T-helper 2 cell treated with Interferon-gamma antibody and Interleukin-4, amounts not matched to agents 5 μg/mL and 100 μg/mL, for 36 hours (primary cell): ENCODE measurements around the gene ACAT1.

Experiments used
- DNase-seq: peaks from one replicate; pipeline ENCODE4 v3.0.0; 2021; ENCODE audit warnings: low spot score
- H3K27ac Mint-ChIP-seq: one replicate; pipeline ENCODE4 v1.8.0; 2021; ENCODE audit warnings: mild to moderate bottlenecking, mixed read lengths
- H3K27me3 Mint-ChIP-seq: one replicate; pipeline ENCODE4 v1.8.0; 2021; ENCODE audit warnings: low read depth, mixed read lengths
- H3K36me3 Mint-ChIP-seq: one replicate; pipeline ENCODE4 v1.8.0; 2021; ENCODE audit warnings: low read depth, mixed read lengths
- H3K4me1 Mint-ChIP-seq: one replicate; pipeline ENCODE4 v1.8.0; 2021; ENCODE audit warnings: low read depth, mixed read lengths
- H3K4me3 Mint-ChIP-seq: one replicate; pipeline ENCODE4 v1.8.0; 2022; ENCODE audit warnings: mild to moderate bottlenecking, moderate library complexity, mixed read lengths
- H3K9me3 Mint-ChIP-seq: one replicate; pipeline ENCODE4 v1.8.0; 2021; ENCODE audit warnings: mixed read lengths

The ACAT1 gene

DNA sequence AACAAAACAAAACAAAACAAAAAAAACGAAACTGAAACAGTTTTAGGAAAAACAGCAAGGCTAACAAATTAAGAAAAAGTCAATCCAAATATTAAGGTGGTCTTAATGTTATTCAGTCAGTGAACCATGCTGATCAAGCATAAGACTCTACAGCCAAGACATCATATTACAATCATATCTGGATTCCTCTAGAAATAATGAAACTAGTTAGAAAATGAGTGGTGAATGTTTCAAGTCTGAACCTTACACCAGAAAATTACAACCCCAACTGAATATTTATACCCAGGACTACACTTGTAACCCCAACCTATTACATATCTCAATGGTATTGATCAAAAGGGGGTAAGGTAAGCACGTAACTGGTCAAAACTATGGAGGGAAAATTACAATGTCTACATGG lies 48.8 kb downstream of the ACAT1 start:
- H3K27ac Mint-ChIP-seq = peak overlapping the region; percentile 18
- peaks cover 68% of the 10 kb centered on the region for H3K36me3 Mint-ChIP-seq
- H3K4me1 Mint-ChIP-seq = peaks cover 12% of the 10 kb centered on the region
- H3K27me3 Mint-ChIP-seq = no peaks in the 10 kb centered on the region
- no peaks in the 10 kb centered on the region for H3K9me3 Mint-ChIP-seq
- H3K4me3 Mint-ChIP-seq = peak overlapping the region; percentile 41
- no peak for DNase-seq

DNA sequence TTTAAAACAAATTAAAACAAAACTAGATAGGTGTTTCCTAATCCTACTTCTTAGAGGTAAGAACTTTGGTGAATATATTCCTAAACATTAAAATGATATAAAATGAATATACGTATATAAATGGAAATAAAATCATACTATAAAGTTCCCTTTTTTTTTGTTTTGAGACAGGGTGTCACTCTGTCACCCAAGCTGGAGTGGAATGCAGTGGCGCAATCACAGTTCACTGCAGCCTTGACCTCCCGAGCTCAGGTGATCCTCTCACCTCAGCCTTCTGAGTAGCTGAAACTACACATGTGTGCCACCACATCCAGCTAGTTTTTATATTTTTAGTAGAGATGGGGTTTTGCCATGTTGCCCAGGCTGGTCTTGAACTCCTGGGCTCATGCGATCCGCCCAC lies 56.2 kb downstream of the ACAT1 start:
- no peak overlapping the region for H3K27ac Mint-ChIP-seq
- no peaks in the 10 kb centered on the region for H3K9me3 Mint-ChIP-seq
- no peaks in the 10 kb centered on the region for H3K4me1 Mint-ChIP-seq
- H3K36me3 Mint-ChIP-seq = peaks cover 57% of the 10 kb centered on the region
- no peak for DNase-seq
- no peak overlapping the region for H3K4me3 Mint-ChIP-seq
- no peaks in the 10 kb centered on the region for H3K27me3 Mint-ChIP-seq

DNA sequence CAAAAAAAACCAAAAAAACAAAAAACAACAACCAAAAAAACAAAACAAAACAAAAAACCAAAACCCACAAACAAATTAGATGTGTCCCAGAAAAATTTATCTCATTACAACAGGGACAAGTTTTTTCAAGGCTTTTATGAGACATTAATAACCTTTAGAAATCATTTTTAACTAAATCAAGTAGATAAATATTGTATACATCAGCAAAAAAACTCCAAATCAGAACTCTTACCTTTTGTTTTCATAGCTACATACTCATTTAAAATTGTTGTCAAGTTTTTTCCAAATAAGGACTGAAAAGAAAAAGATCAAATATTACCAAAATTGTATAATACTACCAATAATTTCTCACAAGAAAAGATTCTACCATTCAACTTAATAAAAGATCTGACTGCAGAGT lies 72.4 kb downstream of the ACAT1 start:
- peaks cover 50% of the 10 kb centered on the region for H3K36me3 Mint-ChIP-seq
- peaks cover 16% of the 10 kb centered on the region for H3K4me1 Mint-ChIP-seq
- no peak overlapping the region for H3K4me3 Mint-ChIP-seq
- H3K27me3 Mint-ChIP-seq = no peaks in the 10 kb centered on the region
- H3K27ac Mint-ChIP-seq = no peak overlapping the region
- DNase-seq = no peak
- no peaks in the 10 kb centered on the region for H3K9me3 Mint-ChIP-seq

- H3K27me3 Mint-ChIP-seq = no peaks in the 10 kb centered on the region
- H3K9me3 Mint-ChIP-seq = no peaks in the 10 kb centered on the region
- H3K4me3 Mint-ChIP-seq = peak overlapping the region; percentile 15
- H3K27ac Mint-ChIP-seq = no peak overlapping the region
- no peak for DNase-seq
- peaks cover 44% of the 10 kb centered on the region for H3K36me3 Mint-ChIP-seq
- peaks cover 23% of the 10 kb centered on the region for H3K4me1 Mint-ChIP-seq
These were observed 75.5 kb downstream of the ACAT1 start for GRCh38 chr11:108196901-108197300.
